ENCODE measurements around the gene CCDC159.

Gene CCDC159

DNA sequence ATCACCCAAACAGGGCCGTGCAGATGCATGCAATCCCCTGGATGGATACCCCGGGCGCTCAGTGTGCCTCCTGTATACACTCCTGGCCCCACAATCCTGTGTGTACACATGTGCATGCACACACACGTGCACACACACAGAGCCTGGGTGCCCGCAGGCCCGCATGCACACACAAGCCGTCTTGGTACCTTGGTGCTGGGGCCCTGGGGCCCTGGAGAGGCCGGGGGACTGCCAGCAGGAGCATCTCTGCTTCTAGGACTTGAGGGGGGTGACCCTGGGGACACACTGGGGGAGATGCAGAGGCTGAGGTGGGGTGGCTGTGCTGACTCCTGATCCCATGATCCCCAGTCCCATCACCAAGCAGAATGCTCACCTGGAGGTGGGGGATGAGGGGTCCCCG lies 53.3 kb downstream of the CCDC159 start:
- H3K27me3 ChIP-seq (ENCODE audit: control insufficient read depth in 1 of 2, insufficient read depth in 2 of 2, low read length in 2 of 2): no peaks in the 10 kb centered on the region
- no peak overlapping the region for H3K9ac ChIP-seq (ENCODE audit: low read length in 2 of 2)
- no peaks in the 10 kb centered on the region for H3K4me1 ChIP-seq (ENCODE audit: control insufficient read depth, insufficient read depth, low read length)
- H3K9me3 ChIP-seq (ENCODE audit: control insufficient read depth in 2 of 2, low read length in 2 of 2): no peaks in the 10 kb centered on the region
- no peaks in the 10 kb centered on the region for H3K36me3 ChIP-seq (ENCODE audit: control insufficient read depth in 2 of 2, insufficient read depth in 2 of 2, low read length in 2 of 2)
- no peak overlapping the region for H3K27ac ChIP-seq (ENCODE audit: low read length)
- H3K4me3 ChIP-seq (ENCODE audit: low read length in 2 of 2): no peak overlapping the region

GRCh38 chr19:11400798-11401197 lies 54.5 kb downstream of the CCDC159 start:
- Histone ChIP-seq H3K9me3 (ENCODE audit: control insufficient read depth in 2 of 2, low read length in 2 of 2) (no peaks in the 10 kb centered on the region), H3K4me3 (ENCODE audit: low read length in 2 of 2) (no peak overlapping the region), H3K36me3 (ENCODE audit: control insufficient read depth in 2 of 2, insufficient read depth in 2 of 2, low read length in 2 of 2) (no peaks in the 10 kb centered on the region), H3K27me3 (ENCODE audit: control insufficient read depth in 1 of 2, insufficient read depth in 2 of 2, low read length in 2 of 2) (no peaks in the 10 kb centered on the region), H3K27ac (ENCODE audit: low read length) (no peak overlapping the region), H3K4me1 (ENCODE audit: control insufficient read depth, insufficient read depth, low read length) (no peaks in the 10 kb centered on the region), H3K9ac (ENCODE audit: low read length in 2 of 2) (no peak overlapping the region)

GRCh38 chr19:11401808-11402543 lies 55.7 kb downstream of the CCDC159 start:
- Histone ChIP-seq H3K9me3 (ENCODE audit: control insufficient read depth in 2 of 2, low read length in 2 of 2) (no peaks in the 10 kb centered on the region), H3K9ac (ENCODE audit: low read length in 2 of 2) (no peak overlapping the region), H3K4me1 (ENCODE audit: control insufficient read depth, insufficient read depth, low read length) (peaks cover 4% of the 10 kb centered on the region), H3K27ac (ENCODE audit: low read length) (no peak overlapping the region), H3K4me3 (ENCODE audit: low read length in 2 of 2) (no peak overlapping the region), H3K27me3 (ENCODE audit: control insufficient read depth in 1 of 2, insufficient read depth in 2 of 2, low read length in 2 of 2) (peaks cover 3 to 7% of the 10 kb centered on the region in 2 donors), H3K36me3 (ENCODE audit: control insufficient read depth in 2 of 2, insufficient read depth in 2 of 2, low read length in 2 of 2) (no peaks in the 10 kb centered on the region)

Data from stomach smooth muscle (tissue), 2 donors.